Tibial nerve (tissue), 3 donors: ENCODE measurements around the gene STAB1.

ENCODE experiments used
- CTCF ChIP-seq, 5 experiments: fragments of 200-600 bp in 3 of 5; fragments of 450-650 bp in 2 of 5; sonication (generic) in 3 of 5; IDR thresholded peaks; one replicate each; pipeline ENCODE4 v1.5.1; 2016 to 2019; ENCODE audit warnings: antibody characterized with exemption in 5 of 5, mild to moderate bottlenecking in 3 of 5, moderate library complexity in 2 of 5
- POLR2A ChIP-seq, 2 donors: fragments of 450-650 bp; IDR thresholded peaks; one replicate each; pipeline ENCODE4 v1.6.1; 2017; ENCODE audit warnings: antibody characterized with exemption in 2 of 2, mild to moderate bottlenecking in 2 of 2, moderate library complexity in 2 of 2

GRCh38 chr3:52458770-52459545 lies 36.2 kb upstream of the STAB1 start:
- TF ChIP-seq POLR2A (IDR thresholded peaks at IDR 0.05) (no peak), CTCF (IDR thresholded peaks at IDR 0.05) (no peak)
